HEK293 (cell line): ENCODE measurements around the gene C1QC.

Source experiments
- CTCF ChIA-PET: fragments of 350-600 bp; formaldehyde crosslinking; extraction: SDS; loops from one replicate; lab custom pipeline; 2021; ENCODE audit warnings: antibody characterized with exemption; lab: Yijun Ruan, JAX
- POLR2A ChIA-PET: fragments of 300-600 bp; formaldehyde crosslinking; extraction: SDS; loops from one replicate; lab custom pipeline; 2020; ENCODE audit warnings: antibody characterized with exemption, inconsistent platforms; lab: Yijun Ruan, JAX
- H3K27ac ChIP-seq: fragments of 200-500 bp; sonication (Bioruptor generic); 2 replicates; pipeline ENCODE4 v1.5.1; 2014; ENCODE audit warnings: low read depth, low read length, control low read depth, inconsistent platforms; ENCODE audit errors: extremely low read depth
- H3K36me3 ChIP-seq, 2 experiments: fragments of 200-500 bp in 1 of 2; sonication (Bioruptor generic) in 1 of 2; 1 replicate in 1 of 2; 2 replicates in 1 of 2; pipeline ENCODE4 v1.5.1; 2014 to 2017; ENCODE audit warnings: inconsistent platforms in 2 of 2, low read length in 2 of 2; ENCODE audit not compliant: control insufficient read depth in 2 of 2, insufficient read depth in 1 of 2
- H3K4me1 ChIP-seq: fragments of 200-500 bp; sonication (Bioruptor generic); 2 replicates; pipeline ENCODE4 v1.5.1; 2014; ENCODE audit warnings: mild to moderate bottlenecking, low read length, inconsistent platforms; ENCODE audit not compliant: control insufficient read depth, insufficient read depth
- H3K4me3 ChIP-seq: 2 replicates; pipeline ENCODE4 v1.5.1; 2011; ENCODE audit warnings: low read depth, mild to moderate bottlenecking, control low read depth, low read length, moderate library complexity
- H3K9me3 ChIP-seq: fragments of 200-500 bp; sonication (Bioruptor generic); 2 replicates; pipeline ENCODE4 v1.5.1; 2014; ENCODE audit warnings: low read depth, low read length, inconsistent platforms; ENCODE audit not compliant: control insufficient read depth, insufficient read depth
- MZF1 ChIP-seq: fragments of 450-650 bp; formaldehyde crosslinking; IDR thresholded peaks from 2 replicates; pipeline ENCODE4 v1.5.1; 2017; ENCODE audit warnings: missing biosample characterization, missing genetic modification characterization, borderline replicate concordance
- REST ChIP-seq: fragments of 450-650 bp; formaldehyde crosslinking; IDR thresholded peaks from 2 replicates; pipeline ENCODE4 v1.5.1; 2016; ENCODE audit warnings: missing biosample characterization, missing genetic modification characterization
- YY2 ChIP-seq: fragments of 450-650 bp; formaldehyde crosslinking; IDR thresholded peaks from 2 replicates; pipeline ENCODE4 v1.5.1; 2016; ENCODE audit warnings: missing biosample characterization, missing genetic modification characterization
- ZBTB1 ChIP-seq: fragments of 450-650 bp; formaldehyde crosslinking; IDR thresholded peaks from 2 replicates; pipeline ENCODE4 v1.5.1; 2016; ENCODE audit warnings: missing biosample characterization, missing genetic modification characterization
- ZBTB20 ChIP-seq: fragments of 450-650 bp; formaldehyde crosslinking; IDR thresholded peaks from 2 replicates; pipeline ENCODE4 v1.5.1; 2016; ENCODE audit warnings: missing biosample characterization, missing genetic modification characterization
- ZNF175 ChIP-seq: fragments of 450-650 bp; formaldehyde crosslinking; IDR thresholded peaks from 2 replicates; pipeline ENCODE4 v1.5.1; 2016; ENCODE audit warnings: missing biosample characterization, missing genetic modification characterization
- ZNF184 ChIP-seq: fragments of 450-650 bp; IDR thresholded peaks from 2 replicates; pipeline ENCODE4 v1.5.1; 2018; ENCODE audit warnings: missing biosample characterization, mild to moderate bottlenecking, missing genetic modification characterization
- ZNF19 ChIP-seq: fragments of 450-650 bp; formaldehyde crosslinking; IDR thresholded peaks from 2 replicates; pipeline ENCODE4; 2016; ENCODE audit warnings: missing biosample characterization, missing genetic modification characterization, low read depth
- ZNF274 ChIP-seq, 2 experiments: fragments of 200-500 bp in 1 of 2; fragments of 450-650 bp in 1 of 2; sonication (Bioruptor generic) in 1 of 2; formaldehyde crosslinking in 1 of 2; IDR thresholded peaks; 2 replicates each; pipeline versions ENCODE4 v1.5.1 to v1.6.1; 2014 to 2016; ENCODE audit warnings: borderline replicate concordance in 1 of 2, inconsistent platforms in 1 of 2, low read length in 1 of 2, missing biosample characterization in 1 of 2, missing genetic modification characterization in 1 of 2
- ZNF280D ChIP-seq: fragments of 450-650 bp; formaldehyde crosslinking; IDR thresholded peaks from 2 replicates; pipeline ENCODE4 v1.5.1; 2016; ENCODE audit warnings: missing biosample characterization, missing genetic modification characterization
- ZNF514 ChIP-seq: fragments of 450-650 bp; formaldehyde crosslinking; IDR thresholded peaks from 2 replicates; pipeline ENCODE4 v1.5.1; 2016; ENCODE audit warnings: missing biosample characterization, missing genetic modification characterization
- ZNF548 ChIP-seq: fragments of 450-650 bp; formaldehyde crosslinking; IDR thresholded peaks from 2 replicates; pipeline ENCODE4 v1.5.1; 2016; ENCODE audit warnings: missing biosample characterization, missing genetic modification characterization
- ZNF621 ChIP-seq: fragments of 450-650 bp; formaldehyde crosslinking; IDR thresholded peaks from 2 replicates; pipeline ENCODE4 v1.5.1; 2017; ENCODE audit warnings: missing biosample characterization, missing genetic modification characterization
- ZNF664 ChIP-seq: fragments of 450-650 bp; formaldehyde crosslinking; IDR thresholded peaks from 2 replicates; pipeline ENCODE4 v1.5.1; 2016; ENCODE audit warnings: missing biosample characterization, missing genetic modification characterization
- ZNF768 ChIP-seq: fragments of 450-650 bp; formaldehyde crosslinking; IDR thresholded peaks from 2 replicates; pipeline ENCODE4 v1.5.1; 2018; ENCODE audit warnings: missing biosample characterization, mild to moderate bottlenecking, missing genetic modification characterization
- ZSCAN5A ChIP-seq: fragments of 450-650 bp; formaldehyde crosslinking; IDR thresholded peaks from 2 replicates; pipeline ENCODE4 v1.5.1; 2016; ENCODE audit warnings: missing biosample characterization, missing genetic modification characterization

Gene C1QC

GRCh38 chr1:22638476-22639234 is 4.8 kb upstream of the C1QC start:
- H3K36me3 ChIP-seq, result no peaks in the 10 kb centered on the region
- no peaks in the 10 kb centered on the region for H3K9me3 ChIP-seq
- no peak for TF ChIP-seq ZNF548 (tag by site-specific recombination)
- TF ChIP-seq ZNF768 (tag by site-specific recombination), result peak; percentile 88; the same call in 1 of the 2 replicates
- CTCF ChIA-PET, result interaction anchor here (0.6 to 5.4 kb wide), 3 partner anchors 218 to 506 kb away, joined by 3 to 93 read pairs (median 4); no protein-coding TSS in a partner anchor
- no peak overlapping the region for H3K4me3 ChIP-seq
- H3K27ac ChIP-seq, result no peak overlapping the region
- POLR2A ChIA-PET, result no interaction called here
- H3K4me1 ChIP-seq, result no peaks in the 10 kb centered on the region

- POLR2A ChIA-PET, result interaction anchor here (0.7 kb wide), 1 partner anchor 199 kb away, joined by 4 read pairs; no protein-coding TSS in a partner anchor
- Histone ChIP-seq H3K36me3 (no peaks in the 10 kb centered on the region), H3K4me1 (no peaks in the 10 kb centered on the region)
- TF ChIP-seq ZNF19 (tag by site-specific recombination) (no peak), ZNF175 (no peak), ZNF514 (tag by site-specific recombination) (no peak), ZNF184 (tag by site-specific recombination) (no peak), ZNF280D (no peak), ZNF274 (IDR thresholded peaks at IDR 0.05; ENCODE audit: low read length) (no peak), ZNF274 (tag by site-specific recombination; IDR thresholded peaks at IDR 0.05; ENCODE audit: borderline replicate concordance) (no peak), REST (no peak), YY2 (tag by site-specific recombination) (no peak), MZF1 (no peak), ZBTB1 (tag by site-specific recombination) (no peak), ZSCAN5A (tag by site-specific recombination) (no peak), ZBTB20 (no peak), ZNF664 (tag by site-specific recombination) (no peak), ZNF621 (tag by site-specific recombination) (no peak)
- TF ChIP-seq, all 188 proteins: peak for 0
- CTCF ChIA-PET, result interaction anchor here (0.6 to 5.4 kb wide), 6 partner anchors 105 to 507 kb away, joined by 3 to 93 read pairs (median 4); no protein-coding TSS in a partner anchor
- no peak overlapping the region for H3K27ac ChIP-seq
- no peaks in the 10 kb centered on the region for H3K9me3 ChIP-seq
- no peak overlapping the region for H3K4me3 ChIP-seq
Measured at GRCh38 chr1:22639286-22639685, 4.1 kb upstream of the C1QC start.
